KBM-7 (cell line): ENCODE data around the gene KIF16B.

Source experiments
- DNase-seq: peaks from one replicate; pipeline ENCODE4 v3.0.0-alpha.2; 2015
- in situ Hi-C: fragments of 300-500 bp; cut with MboI; formaldehyde crosslinking; loops from 2 replicates; pipeline ENCODE4 v1.14.3; 2020; ENCODE audit warnings: low sequenced_read_pairs, low pct_unique_long_range_greater_than_20kb, mixed read lengths

The KIF16B gene

GRCh38 chr20:16385891-16386290 is 187.4 kb downstream of the KIF16B start:
- in situ Hi-C loops: no loop called here
- no peak for DNase-seq

DNA sequence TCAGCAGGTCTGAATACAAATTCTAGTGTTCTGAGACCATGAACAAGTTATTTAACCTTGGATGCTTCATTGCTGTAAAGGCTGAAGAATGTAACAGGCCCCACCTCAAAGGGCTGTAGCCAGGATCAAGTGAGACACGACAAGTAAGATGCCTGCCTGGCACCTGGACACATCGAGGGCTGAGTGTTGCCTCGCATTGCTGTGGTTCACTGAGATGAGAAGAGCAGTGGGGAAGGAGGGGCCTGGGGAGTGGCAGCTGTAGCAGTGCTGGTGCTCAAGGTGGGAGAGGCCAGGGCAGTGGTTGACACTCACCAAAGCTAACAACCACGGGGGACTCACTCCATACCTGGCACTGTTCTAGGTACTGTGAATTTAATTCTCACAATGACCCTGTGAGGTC is 187.8 kb downstream of the KIF16B start:
- DNase-seq: no peak

DNA sequence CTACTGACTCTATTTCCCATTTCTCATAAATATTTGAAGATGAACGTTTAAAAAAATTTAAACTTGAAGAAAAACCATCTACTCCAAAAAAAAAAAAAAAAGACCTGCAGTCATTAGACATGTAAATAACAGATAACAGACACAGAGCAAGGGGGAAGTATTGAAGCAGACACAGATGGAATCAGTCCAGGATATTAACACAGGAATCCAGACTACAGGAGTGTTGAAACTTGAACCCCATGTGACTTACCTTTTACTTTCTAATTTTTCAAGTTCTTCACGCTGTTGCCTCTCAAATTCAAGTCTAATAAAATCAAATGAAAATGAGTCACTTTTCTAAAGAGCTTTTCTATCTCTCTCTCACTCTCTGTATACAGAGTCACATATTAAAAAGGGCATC is 191.8 kb downstream of the KIF16B start:
- no peak for DNase-seq
- in situ Hi-C loops: no loop called here

More for the DNA sequence above, 187.8 kb downstream of the KIF16B start:
- in situ Hi-C loops: no loop called here

DNA sequence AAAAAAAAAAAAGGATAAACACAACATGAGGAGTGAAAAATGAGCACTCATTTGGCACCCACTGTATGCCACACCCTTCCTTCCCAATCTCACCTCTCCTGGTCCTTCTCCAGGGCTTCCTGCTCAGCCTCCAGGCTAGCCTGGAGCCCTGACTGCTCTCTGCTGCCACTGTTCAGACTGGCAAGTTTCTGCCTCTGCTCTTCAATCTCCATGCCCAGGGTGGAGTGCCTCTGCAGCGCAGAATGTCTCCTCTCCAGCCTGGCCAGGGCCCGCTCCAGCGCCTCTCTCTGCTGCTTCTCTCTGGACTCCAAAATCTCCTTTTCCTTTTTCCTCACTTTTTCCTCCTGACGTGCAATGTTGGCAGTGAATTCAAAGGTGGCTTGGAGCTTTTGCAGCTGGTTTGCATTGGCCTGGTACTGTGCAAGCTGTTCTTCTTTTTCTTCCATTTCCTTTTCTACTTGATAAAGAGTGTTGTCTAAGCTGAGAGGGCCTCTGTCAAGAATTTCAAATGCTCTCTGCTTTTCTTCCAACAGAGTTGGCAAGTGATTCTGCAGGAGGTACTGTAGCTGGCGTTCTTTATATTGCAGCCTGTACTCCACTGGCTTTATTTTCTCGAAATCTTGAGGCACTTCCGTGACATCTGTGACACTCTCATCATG is 194.4 kb downstream of the KIF16B start:
- in situ Hi-C loops: no loop called here
- DNase-seq: no peak

DNA sequence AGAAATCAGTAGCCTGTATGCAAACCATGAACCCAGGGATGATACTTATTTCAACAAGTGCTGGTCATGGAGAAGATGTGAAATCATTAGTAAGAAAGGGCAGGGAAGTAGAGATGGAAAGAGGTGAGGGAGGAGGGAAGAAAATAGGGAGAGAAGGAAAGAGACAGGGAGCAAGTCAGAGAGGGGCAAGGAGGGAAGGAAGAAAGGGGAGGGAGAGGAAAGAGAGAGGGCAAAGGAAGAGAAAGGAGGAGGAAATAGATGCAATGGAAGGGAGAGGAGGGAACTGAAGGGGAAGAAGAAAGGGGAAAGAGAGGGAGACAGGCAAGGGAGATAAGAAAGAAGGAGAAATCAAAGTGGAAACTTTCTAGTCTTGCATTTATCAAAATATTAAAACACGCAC is 195.1 kb downstream of the KIF16B start:
- in situ Hi-C loops: no loop called here

GRCh38 chr20:16369441-16369840 is 203.8 kb downstream of the KIF16B start:
- no peak for DNase-seq
- in situ Hi-C loops: no loop called here

More for the DNA sequence above, 195.1 kb downstream of the KIF16B start:
- DNase-seq: no peak

- DNase-seq: no peak
- in situ Hi-C loops: no loop called here
These were observed 204.5 kb downstream of the KIF16B start for GRCh38 chr20:16368645-16369292.

- in situ Hi-C loops: no loop called here
These were observed 205.2 kb downstream of the KIF16B start for GRCh38 chr20:16367948-16368560.

GRCh38 chr20:16366529-16366928 is 206.7 kb downstream of the KIF16B start:
- no peak for DNase-seq
- in situ Hi-C loops: no loop called here

More at GRCh38 chr20:16367948-16368560, 205.2 kb downstream of the KIF16B start:
- DNase-seq: no peak

- in situ Hi-C loops: no loop called here
These were observed 208.9 kb downstream of the KIF16B start for GRCh38 chr20:16364320-16364687.

GRCh38 chr20:16363506-16364319 is 209.5 kb downstream of the KIF16B start:
- in situ Hi-C loops: no loop called here
- no peak for DNase-seq

More at GRCh38 chr20:16364320-16364687, 208.9 kb downstream of the KIF16B start:
- DNase-seq: no peak

DNA sequence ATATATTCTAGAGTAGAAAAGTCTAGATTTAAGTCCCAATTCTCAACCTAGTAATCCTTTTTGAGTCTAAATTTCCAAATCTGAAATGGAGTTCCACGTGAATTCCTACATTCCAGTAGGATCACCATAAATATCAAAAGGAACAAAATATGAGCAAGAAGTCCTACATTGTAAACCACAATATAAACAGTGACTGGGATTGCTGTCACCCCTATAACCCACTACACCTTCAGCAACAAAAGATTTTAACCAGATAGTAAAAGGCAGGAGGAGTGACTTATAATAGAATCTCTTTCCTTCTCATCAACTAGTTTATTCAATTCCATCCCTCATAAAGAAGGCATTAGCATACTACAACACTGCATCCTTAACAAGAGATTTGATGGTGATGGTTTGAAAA is 210.6 kb downstream of the KIF16B start:
- DNase-seq: no peak
- in situ Hi-C loops: no loop called here

DNA sequence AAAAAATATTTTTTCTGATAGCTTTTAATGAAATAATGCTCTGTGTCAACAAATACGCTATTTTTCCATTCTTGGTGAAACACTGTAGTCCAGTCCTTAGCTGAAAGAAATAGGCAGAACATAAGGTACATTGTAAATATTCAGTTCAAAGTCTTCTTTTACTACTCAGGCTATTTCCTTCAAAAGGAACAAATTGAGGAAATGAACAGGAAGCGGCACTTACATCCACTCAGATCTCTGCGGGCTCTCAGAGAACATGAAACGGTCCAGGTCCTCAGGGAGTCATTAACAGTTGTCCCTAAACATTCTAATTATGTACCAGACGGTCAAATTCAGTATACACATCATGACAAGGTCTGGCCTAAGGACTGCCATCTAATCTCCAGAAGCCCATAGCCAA is 212.6 kb downstream of the KIF16B start:
- in situ Hi-C loops: no loop called here
- no peak for DNase-seq

- no peak for DNase-seq
- in situ Hi-C loops: no loop called here
These were observed 219.8 kb downstream of the KIF16B start for GRCh38 chr20:16353417-16353781.

GRCh38 chr20:16352751-16353416 is 220.4 kb downstream of the KIF16B start:
- no peak for DNase-seq
- in situ Hi-C loops: no loop called here

DNA sequence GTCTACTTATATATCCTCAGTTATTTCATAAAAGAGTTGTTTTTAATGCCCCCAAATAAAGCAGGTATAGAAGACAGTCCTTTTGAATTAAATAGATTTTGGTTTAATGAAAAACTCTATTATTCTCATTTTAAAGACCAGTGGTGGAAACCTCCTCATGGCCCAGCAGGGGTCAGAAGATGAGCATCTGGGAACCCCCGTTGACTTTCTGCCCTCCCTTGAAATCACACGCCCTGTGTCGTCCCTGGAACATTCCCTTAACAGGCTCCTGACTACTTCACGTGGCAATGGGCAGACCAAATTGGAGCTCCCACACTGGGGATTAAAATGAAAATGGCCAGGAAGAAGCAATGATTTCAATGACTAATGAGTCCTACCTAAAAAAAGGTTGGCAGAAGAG is 220.9 kb downstream of the KIF16B start:
- in situ Hi-C loops: no loop called here
- no peak for DNase-seq

- in situ Hi-C loops: no loop called here
These were observed 221.8 kb downstream of the KIF16B start for GRCh38 chr20:16351415-16351814.

GRCh38 chr20:16350465-16350864 is 222.8 kb downstream of the KIF16B start:
- no peak for DNase-seq
- in situ Hi-C loops: no loop called here

More at GRCh38 chr20:16351415-16351814, 221.8 kb downstream of the KIF16B start:
- DNase-seq: no peak

- DNase-seq: no peak
- in situ Hi-C loops: no loop called here
These were observed 223.6 kb downstream of the KIF16B start for GRCh38 chr20:16349523-16350260.
